GM10847 (cell line): Measurements from ENCODE around the gene CCNY.

Experiments used
- POLR2A ChIP-seq: IDR thresholded peaks from 2 replicates; pipeline ENCODE4 v1.6.1; 2011; ENCODE audit not compliant: insufficient read length; ENCODE audit errors: extremely low read depth

CCNY gene

DNA sequence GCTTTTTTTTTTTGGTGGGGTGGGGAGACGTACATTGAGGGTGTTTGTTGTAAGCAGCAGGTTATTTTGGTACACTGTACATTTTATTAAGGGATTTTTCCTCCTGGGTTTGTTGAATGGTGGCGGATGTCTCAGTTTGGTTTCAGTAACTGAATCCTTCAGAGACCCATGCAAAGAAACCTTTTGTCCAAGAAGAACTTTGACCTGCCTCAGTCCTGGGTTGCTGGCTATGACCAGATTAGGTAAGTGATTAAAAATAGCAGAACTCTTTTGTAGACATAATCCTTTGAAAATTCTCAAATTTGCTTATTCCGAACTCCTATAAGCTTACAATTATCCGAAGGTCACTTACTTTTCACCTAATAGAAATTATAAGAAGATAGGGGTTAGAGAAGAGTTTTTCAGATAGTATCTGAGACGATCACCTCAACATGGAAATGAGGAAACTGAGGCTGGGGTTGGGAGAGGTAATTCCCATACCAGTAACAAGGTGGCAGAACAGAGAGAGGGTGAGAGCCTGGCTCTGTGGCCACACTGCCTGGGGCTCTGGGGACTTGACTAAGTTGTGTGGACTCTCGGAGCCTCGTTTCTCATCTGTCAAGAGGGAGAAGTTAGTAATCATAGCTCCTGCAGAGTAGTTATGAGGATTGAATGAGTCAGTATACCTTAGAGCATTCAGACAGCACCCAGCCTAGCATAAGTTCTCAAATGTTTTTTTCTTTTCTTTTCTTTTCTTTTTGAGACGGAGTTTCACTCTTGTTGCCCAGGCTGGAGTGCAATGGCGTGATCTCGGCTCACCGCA, 87.4 kb downstream of the CCNY start:
- TF ChIP-seq POLR2A = no peak

DNA sequence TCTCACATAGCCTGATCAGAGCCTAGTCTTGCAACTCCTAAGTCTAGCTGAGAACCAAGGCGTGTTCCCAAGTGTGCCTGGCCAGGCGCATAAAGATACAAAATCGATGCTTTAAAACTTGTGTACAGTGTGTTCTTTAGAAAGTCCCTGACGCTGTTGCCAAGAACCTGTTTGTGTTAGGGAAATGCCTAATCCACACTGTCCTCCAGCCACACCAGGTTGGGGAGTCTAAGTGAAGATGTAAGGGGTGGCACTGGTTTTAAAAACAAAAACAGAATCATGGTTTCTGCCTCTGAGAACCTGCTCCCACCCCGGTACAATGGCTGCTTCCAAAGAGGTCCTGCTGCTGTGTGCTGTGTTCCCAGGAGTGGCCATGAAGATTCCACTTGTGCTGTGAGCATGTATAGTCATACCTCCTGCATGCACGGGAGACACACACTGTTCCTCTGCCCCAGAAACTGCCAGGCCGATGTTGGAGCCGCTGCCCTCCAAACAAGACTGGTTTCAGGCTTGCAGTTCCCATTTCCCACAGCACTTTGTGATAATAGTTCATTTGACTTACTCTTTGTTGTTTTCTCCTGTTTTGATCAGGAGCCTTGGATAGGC, 88.5 kb downstream of the CCNY start:
- no peak for TF ChIP-seq POLR2A

DNA sequence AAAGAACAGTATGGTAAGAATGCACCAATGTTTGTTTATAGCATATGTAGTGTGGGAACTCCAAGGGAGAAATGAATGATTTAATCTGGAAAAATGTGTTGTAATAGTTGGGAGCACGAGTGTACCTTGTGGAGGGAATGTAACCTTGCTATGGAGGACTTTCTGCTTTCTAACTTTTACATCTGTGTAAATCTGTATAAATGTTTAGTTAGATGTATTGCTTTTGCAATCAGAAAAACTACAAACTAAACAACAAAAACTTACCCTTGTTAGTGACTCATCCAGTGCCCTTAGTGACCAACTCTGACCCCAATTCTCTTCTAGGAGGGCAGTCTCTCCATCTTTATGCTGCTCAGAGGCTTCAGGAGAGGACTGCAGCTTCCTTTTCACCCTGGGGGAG, 89.3 kb downstream of the CCNY start:
- TF ChIP-seq POLR2A = no peak

DNA sequence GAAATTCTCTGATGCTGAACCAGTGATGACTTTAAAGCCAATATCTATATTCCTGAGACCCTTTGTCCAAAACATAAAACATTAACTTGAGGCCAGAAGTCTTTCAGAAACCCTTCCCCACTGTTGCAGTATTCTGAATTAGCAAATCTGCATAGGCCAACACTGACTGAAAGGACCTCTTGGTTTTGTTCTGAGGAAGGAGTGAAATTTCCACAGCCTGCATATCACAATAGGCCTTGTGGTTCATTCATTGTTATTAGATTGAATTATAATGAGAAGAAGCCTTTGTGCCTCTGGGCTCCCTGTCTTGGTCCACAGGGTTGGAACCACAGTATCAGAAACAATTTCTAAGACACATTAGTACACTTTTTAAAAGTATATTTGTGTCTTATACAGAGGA, 90.3 kb downstream of the CCNY start:
- TF ChIP-seq POLR2A = no peak

DNA sequence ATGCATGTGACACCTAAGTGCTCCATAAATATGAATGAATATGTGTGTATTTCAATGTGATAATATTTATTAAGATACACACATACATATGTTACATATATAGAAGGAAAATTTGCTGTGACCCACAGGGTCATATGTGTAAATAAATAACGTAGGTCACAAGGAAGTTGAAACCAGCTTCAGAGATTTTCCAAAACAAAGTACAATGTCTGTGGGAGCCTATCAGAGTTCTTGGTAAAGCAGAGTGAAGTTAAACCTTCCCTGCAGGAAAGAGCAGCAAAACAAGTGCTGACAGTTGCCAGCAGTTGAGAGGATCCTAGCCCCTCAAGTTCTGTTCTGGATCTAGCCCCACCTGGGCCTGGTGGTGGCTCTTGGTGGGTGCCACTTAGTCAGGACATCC, 91.2 kb downstream of the CCNY start:
- no peak for TF ChIP-seq POLR2A

GRCh38 chr10:35428521-35428920, 92.2 kb downstream of the CCNY start:
- TF ChIP-seq POLR2A = no peak

- no peak for TF ChIP-seq POLR2A
These were observed 96.6 kb downstream of the CCNY start for GRCh38 chr10:35432781-35433338.

GRCh38 chr10:35433851-35434426, 97.6 kb downstream of the CCNY start:
- no peak for TF ChIP-seq POLR2A

DNA sequence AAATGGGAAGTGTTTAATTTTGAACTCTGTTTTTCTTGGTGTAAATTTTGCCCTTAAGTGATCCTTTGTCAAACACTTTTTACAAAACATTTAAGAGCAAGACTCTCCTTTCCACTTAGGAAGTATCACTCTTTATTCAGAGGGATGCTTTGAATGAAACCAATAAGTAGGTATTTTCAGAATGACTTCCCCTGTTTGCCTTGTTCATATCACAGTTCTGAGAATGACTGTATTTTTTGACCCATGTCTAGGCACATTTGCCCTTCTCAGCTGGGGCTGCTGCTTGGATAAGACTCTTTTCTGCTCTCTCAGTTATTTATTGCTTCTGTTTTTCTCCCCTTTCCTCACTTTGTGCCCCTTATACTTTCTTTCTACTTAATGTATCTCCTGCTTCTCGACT, 98.2 kb downstream of the CCNY start:
- no peak for TF ChIP-seq POLR2A

GRCh38 chr10:35435824-35436223, 99.5 kb downstream of the CCNY start:
- no peak for TF ChIP-seq POLR2A

DNA sequence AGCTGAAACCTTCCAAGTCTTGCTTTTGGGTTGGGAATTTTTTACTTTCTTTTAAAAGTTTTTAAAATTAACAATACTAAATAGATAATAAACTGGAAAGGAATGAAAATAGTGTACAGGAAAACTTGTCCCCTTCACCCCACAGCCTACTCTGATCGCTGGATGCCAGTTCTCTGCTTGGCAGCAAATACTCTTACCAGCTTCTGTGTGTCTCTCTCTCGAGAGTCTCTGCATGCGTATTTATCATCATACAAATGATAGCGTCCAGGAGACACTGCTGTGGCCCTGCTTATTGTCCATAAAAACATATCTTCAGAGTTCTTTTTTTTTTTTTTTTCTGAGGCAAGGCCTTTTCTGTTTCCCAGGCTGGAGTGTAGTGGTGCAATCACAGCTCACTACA, 101.5 kb downstream of the CCNY start:
- TF ChIP-seq POLR2A = no peak

DNA sequence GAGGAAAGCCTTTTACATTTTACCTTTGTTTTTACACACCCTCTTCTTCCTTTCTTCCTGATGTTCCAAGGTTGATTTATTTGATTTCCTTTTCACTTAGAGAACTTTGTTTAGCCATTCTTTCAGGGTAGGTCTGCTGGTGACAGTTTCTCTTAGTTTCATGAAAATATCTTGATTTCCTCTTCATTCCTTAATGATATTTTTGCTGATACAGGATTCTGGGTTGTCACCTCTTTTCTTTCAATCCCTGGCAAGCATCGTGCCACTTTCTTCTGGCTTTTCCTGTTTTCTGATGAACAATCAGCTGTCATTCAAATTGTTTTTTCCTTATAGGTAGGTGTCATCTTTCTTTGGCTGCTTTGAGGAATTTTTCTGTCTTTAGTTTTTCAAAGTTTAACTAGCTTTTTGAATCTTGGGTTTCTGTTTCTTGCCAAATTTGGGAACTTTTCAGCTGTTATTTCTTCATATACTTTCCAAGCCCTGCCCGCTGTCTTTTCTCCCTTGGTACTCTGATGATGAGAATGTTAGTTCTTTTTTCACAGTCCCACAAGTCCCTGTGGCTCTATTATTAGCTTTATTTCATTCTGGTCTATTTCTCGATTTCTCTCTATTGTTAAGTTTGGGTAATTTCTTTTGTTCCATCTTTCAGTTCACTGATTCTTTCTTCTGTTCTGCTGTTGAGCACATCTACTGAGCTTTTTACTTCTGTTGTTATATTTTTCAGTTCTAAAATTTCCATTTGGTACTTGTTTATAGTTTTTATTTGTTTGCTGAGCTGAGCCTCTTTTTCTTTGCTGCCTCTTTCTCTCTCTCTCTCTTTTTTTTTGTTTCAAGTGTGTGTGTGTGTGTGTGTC, 102.6 kb downstream of the CCNY start:
- no peak for TF ChIP-seq POLR2A

- no peak for TF ChIP-seq POLR2A
These were observed 103.7 kb downstream of the CCNY start for GRCh38 chr10:35440016-35440415.

- TF ChIP-seq POLR2A = no peak
These were observed 105.7 kb downstream of the CCNY start for GRCh38 chr10:35442028-35442427.

GRCh38 chr10:35442592-35442991, 106.3 kb downstream of the CCNY start:
- no peak for TF ChIP-seq POLR2A
